ENCODE measurements around the gene BBX. TPM values are rescaled to one million over a fixed set of nuclear protein-coding genes. Genes with fewer than 3 reads are reported as not detected.
A peak's percentile ranks its signal among the peaks of the same experiment; 100 is the strongest.

The BBX gene
- total RNA-seq, 1 donor from 2014 or later, result 90.3 TPM

DNA sequence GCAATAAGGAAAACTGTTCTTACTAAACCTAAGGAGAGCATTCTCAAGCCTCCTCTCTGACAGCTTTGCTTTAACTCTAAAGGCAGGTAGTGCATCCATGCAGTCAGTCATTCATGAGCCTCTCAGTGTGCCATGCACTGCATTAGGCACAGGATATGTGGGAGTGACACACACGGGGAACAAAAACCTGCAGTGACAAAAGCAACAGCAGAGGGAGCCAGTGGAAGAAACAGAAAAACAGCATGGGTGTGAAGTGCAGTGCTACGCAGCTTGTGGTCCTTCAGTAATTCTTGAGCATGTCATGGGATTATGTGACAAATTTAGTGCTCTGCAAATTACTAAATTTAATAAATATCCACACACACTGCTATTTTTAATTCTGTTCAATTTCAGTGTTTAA, 230.7 kb downstream of the BBX start:
- no peak for DNase-seq (ENCODE audit: low spot score in 2 of 2, unreplicated experiment in 2 of 2)
- no peaks in the 10 kb centered on the region for H3K27me3 Mint-ChIP-seq (ENCODE audit: low read depth)
- no peak overlapping the region for H3K27ac Mint-ChIP-seq
- H3K4me1 Mint-ChIP-seq, result peaks cover 13% of the 10 kb centered on the region
- no peak for TF ChIP-seq CTCF (IDR thresholded peaks at IDR 0.05; ENCODE audit: unreplicated experiment)
- H3K9me3 Mint-ChIP-seq, result no peaks in the 10 kb centered on the region
- H3K4me3 Mint-ChIP-seq, result no peak overlapping the region
- H3K36me3 Mint-ChIP-seq, result peaks cover 11% of the 10 kb centered on the region

DNA sequence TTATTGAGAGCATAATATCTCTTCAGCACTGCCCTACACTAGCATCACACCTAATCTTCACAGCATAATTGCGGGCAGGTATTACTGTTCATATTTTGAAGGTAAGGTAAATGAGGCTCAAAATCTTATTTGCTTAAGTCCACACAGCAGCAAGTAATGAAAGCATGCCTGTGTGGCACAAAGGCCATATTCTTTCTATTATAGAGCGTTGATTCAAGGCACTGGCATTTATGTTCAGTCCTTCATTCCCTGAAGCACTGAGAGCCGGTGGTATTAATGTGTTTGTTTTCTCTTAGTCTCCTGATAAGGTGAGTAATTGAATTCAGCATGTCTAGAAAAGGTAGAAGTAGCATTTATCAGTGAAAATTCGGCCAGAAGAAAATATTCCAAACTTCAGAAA, 231.2 kb downstream of the BBX start:
- DNase-seq (ENCODE audit: low spot score in 2 of 2, unreplicated experiment in 2 of 2), result no peak
- Mint-ChIP-seq H3K4me1 (peaks cover 13% of the 10 kb centered on the region), H3K36me3 (peaks cover 13% of the 10 kb centered on the region), H3K4me3 (no peak overlapping the region), H3K9me3 (no peaks in the 10 kb centered on the region), H3K27ac (peak overlapping the region; percentile 43), H3K27me3 (ENCODE audit: low read depth) (no peaks in the 10 kb centered on the region)
- TF ChIP-seq CTCF (IDR thresholded peaks at IDR 0.05; ENCODE audit: unreplicated experiment), result no peak

DNA sequence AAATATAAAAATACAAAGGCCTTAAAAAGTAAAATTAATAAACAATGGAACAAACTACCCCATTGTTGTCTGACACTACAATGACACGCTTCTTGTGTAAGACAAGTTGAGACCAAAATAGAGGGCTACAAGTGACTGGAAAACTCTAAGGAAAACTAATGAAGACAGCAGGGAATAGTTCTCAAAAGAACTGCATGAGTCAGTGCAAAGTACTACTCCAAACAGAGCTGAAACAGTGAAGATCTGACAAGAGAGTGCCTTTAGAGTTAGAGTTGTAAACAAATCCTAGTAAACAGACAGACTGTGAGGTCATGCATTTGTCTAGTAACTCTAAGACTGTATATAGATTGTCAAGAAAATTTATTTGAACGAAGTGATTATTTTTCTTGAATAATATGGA, 233.9 kb downstream of the BBX start:
- DNase-seq (ENCODE audit: low spot score in 2 of 2, unreplicated experiment in 2 of 2), result no peak
- H3K4me1 Mint-ChIP-seq, result peaks cover 20% of the 10 kb centered on the region
- peaks cover 5% of the 10 kb centered on the region for H3K9me3 Mint-ChIP-seq
- no peak overlapping the region for H3K27ac Mint-ChIP-seq
- H3K36me3 Mint-ChIP-seq, result peaks cover 25% of the 10 kb centered on the region
- no peaks in the 10 kb centered on the region for H3K27me3 Mint-ChIP-seq (ENCODE audit: low read depth)
- no peak for TF ChIP-seq CTCF (IDR thresholded peaks at IDR 0.05; ENCODE audit: unreplicated experiment)
- H3K4me3 Mint-ChIP-seq, result no peak overlapping the region

DNA sequence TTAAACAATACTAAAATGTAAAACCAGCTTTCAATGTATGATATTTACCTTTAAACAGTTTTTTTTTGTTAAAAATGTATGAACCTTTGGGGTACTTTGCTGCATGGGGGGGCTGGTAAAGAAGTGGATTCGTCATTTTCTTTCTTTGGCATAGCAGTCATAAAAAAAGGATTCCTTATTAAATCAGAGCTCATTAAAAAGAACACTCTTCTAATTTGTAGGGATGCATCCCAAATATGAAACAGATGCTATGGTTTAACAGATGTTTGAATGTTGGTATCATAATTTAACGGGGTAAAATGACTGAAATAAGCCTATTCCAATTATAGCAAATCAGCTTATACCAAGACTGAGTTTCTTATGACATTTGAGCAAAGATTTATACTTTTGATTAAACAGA, 234.4 kb downstream of the BBX start:
- H3K27ac Mint-ChIP-seq, result no peak overlapping the region
- peaks cover 20% of the 10 kb centered on the region for H3K4me1 Mint-ChIP-seq
- peaks cover 25% of the 10 kb centered on the region for H3K36me3 Mint-ChIP-seq
- no peak overlapping the region for H3K4me3 Mint-ChIP-seq
- TF ChIP-seq CTCF (IDR thresholded peaks at IDR 0.05; ENCODE audit: unreplicated experiment), result no peak
- no peak for DNase-seq (ENCODE audit: low spot score in 2 of 2, unreplicated experiment in 2 of 2)
- H3K9me3 Mint-ChIP-seq, result peaks cover 5% of the 10 kb centered on the region
- no peaks in the 10 kb centered on the region for H3K27me3 Mint-ChIP-seq (ENCODE audit: low read depth)

- H3K27ac Mint-ChIP-seq, result peak overlapping the region; percentile 41
- H3K36me3 Mint-ChIP-seq, result peaks cover 33% of the 10 kb centered on the region
- peaks cover 18% of the 10 kb centered on the region for H3K4me1 Mint-ChIP-seq
- no peak for TF ChIP-seq CTCF (IDR thresholded peaks at IDR 0.05; ENCODE audit: unreplicated experiment)
- H3K4me3 Mint-ChIP-seq, result no peak overlapping the region
- peaks cover 5% of the 10 kb centered on the region for H3K9me3 Mint-ChIP-seq
- no peaks in the 10 kb centered on the region for H3K27me3 Mint-ChIP-seq (ENCODE audit: low read depth)
- DNase-seq (ENCODE audit: low spot score in 2 of 2, unreplicated experiment in 2 of 2), result no peak
Measured at GRCh38 chr3:107760144-107760543, 237.4 kb downstream of the BBX start.

DNA sequence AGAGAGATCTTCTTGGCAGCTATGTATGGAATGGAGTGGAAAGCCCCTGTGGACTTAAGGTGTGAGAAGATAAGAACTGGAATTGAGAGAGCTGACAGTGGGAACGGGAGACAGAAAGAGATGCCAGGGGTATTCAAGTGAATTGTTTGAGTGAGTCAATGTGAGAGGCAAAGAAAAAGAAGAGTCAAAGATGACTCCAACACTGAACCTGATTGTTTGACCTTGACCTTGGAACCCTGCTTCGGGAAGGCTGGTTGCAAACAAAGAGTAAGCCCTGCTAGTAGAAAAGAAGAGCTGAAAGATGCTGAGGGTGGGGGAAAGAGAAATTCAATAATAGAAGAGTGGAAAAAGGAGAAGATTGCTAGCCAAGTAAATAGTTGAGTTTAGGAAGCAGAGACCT, 238.6 kb downstream of the BBX start:
- H3K36me3 Mint-ChIP-seq, result peaks cover 40% of the 10 kb centered on the region

More for the DNA sequence above, 238.6 kb downstream of the BBX start:
- Mint-ChIP-seq H3K9me3 (peaks cover 11% of the 10 kb centered on the region), H3K27me3 (ENCODE audit: low read depth) (no peaks in the 10 kb centered on the region), H3K27ac (no peak overlapping the region), H3K4me1 (peaks cover 18% of the 10 kb centered on the region), H3K4me3 (no peak overlapping the region)
- DNase-seq (ENCODE audit: low spot score in 2 of 2, unreplicated experiment in 2 of 2), result no peak
- TF ChIP-seq CTCF (IDR thresholded peaks at IDR 0.05; ENCODE audit: unreplicated experiment), result no peak
